Cardiac muscle cell (in vitro differentiated cells and primary cell): ENCODE results near the gene ZNF804A. TPM values are rescaled to one million over a fixed set of nuclear protein-coding genes. Genes with fewer than 3 reads are reported as not detected.

Experiments
- DNase-seq, 2 donors: peaks; one replicate each; pipeline versions ENCODE4 v3.0.0 to v3.0.0-alpha.2; 2010 to 2017; ENCODE audit warnings: low read depth in 1 of 2, low spot score in 1 of 2
- H3K27ac ChIP-seq: fragments of 200-600 bp; sonication (generic); 2 replicates; pipeline ENCODE4 v1.5.1; 2016
- H3K27me3 ChIP-seq: fragments of 200-600 bp; sonication (generic); 2 replicates; pipeline ENCODE4 v1.6.0; 2016; ENCODE audit warnings: control low read depth
- H3K36me3 ChIP-seq: fragments of 200-600 bp; sonication (generic); 2 replicates; pipeline ENCODE4 v1.5.1; 2016; ENCODE audit warnings: control low read depth
- H3K4me1 ChIP-seq: fragments of 200-600 bp; sonication (generic); 2 replicates; pipeline ENCODE4 v1.8.1; 2017; ENCODE audit warnings: low read depth, mild to moderate bottlenecking, mixed run types
- H3K4me3 ChIP-seq: fragments of 200-600 bp; sonication (generic); 2 replicates; pipeline ENCODE4 v1.5.1; 2016; ENCODE audit warnings: mild to moderate bottlenecking
- H3K9me3 ChIP-seq: fragments of 200-600 bp; sonication (generic); 2 replicates; pipeline ENCODE4 v1.5.1; 2017; ENCODE audit warnings: low read depth, mild to moderate bottlenecking, control low read depth
- polyA plus RNA-seq: library from polyadenylated mRNA; unstranded; fragments of >200 nt; fragmentation: Nextera tagmentation; extraction: Ambion mirVana; gene quantifications from 2 replicates; pipeline ENCODE4 v1.2.1, GENCODE V29; 2016
- total RNA-seq: library from RNA; depleted of rRNA; stranded (reverse); fragments of >200 nt; gene quantifications from 2 replicates; pipeline ENCODE4 v1.2.3, GENCODE V29; 2016
- TF ChIP-seq, protein P1 (sequence below): IDR thresholded peaks from 2 replicates; pipeline ENCODE4 v1.5.1; 2012; ENCODE audit warnings: low read depth, mild to moderate bottlenecking, low read length

The ZNF804A gene
- total and polyA plus RNA-seq, 2 experiments from 2014 or later, result 0.12 TPM; not detected in 1

DNA sequence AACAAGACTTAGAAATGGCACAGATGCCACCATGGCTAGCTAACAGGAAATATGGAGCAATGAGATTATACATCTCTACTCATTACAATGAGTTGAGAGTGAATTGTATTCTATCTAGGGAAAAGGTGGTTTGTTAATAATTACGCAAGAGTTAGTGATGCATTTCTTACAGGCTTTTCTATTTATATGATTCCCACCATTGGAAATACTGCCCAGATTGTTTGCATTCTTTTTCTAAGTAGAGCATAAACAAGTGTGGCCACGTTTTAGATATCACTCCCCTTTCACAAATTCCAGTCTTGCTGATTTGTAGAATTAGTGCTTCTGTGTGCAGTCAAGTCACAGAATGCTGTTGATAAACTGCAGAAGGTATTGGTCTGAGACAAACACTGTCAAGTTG is 56.6 kb downstream of the ZNF804A start:
- DNase-seq, result peak in 1 of 2 donors; percentile 21
- Histone ChIP-seq H3K4me1 (no peaks in the 10 kb centered on the region), H3K27me3 (no peaks in the 10 kb centered on the region), H3K4me3 (no peak overlapping the region), H3K36me3 (no peaks in the 10 kb centered on the region), H3K27ac (no peak overlapping the region), H3K9me3 (no peaks in the 10 kb centered on the region)
- TF ChIP-seq, protein P1, sequence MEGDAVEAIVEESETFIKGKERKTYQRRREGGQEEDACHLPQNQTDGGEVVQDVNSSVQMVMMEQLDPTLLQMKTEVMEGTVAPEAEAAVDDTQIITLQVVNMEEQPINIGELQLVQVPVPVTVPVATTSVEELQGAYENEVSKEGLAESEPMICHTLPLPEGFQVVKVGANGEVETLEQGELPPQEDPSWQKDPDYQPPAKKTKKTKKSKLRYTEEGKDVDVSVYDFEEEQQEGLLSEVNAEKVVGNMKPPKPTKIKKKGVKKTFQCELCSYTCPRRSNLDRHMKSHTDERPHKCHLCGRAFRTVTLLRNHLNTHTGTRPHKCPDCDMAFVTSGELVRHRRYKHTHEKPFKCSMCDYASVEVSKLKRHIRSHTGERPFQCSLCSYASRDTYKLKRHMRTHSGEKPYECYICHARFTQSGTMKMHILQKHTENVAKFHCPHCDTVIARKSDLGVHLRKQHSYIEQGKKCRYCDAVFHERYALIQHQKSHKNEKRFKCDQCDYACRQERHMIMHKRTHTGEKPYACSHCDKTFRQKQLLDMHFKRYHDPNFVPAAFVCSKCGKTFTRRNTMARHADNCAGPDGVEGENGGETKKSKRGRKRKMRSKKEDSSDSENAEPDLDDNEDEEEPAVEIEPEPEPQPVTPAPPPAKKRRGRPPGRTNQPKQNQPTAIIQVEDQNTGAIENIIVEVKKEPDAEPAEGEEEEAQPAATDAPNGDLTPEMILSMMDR, result no peak

DNA sequence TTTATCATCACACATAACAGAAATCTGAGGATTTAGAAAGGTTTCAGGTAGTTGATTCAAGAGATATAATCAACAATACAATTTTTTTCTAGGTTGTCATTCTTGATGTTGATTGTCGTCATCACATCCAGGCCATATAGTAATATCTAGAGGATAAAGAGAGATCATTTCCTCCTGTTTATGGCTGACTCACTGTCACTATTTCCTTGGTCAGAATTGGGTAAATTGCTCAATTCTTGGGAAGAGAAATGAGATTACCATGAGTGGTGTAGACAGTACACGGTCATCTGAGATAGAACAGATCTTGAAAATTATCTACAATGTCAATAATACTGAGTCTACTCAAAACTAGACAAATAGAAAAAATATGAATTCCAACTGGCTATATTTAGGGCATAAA is 78.8 kb downstream of the ZNF804A start:
- H3K4me1 ChIP-seq, result no peaks in the 10 kb centered on the region
- H3K9me3 ChIP-seq, result no peaks in the 10 kb centered on the region

DNA sequence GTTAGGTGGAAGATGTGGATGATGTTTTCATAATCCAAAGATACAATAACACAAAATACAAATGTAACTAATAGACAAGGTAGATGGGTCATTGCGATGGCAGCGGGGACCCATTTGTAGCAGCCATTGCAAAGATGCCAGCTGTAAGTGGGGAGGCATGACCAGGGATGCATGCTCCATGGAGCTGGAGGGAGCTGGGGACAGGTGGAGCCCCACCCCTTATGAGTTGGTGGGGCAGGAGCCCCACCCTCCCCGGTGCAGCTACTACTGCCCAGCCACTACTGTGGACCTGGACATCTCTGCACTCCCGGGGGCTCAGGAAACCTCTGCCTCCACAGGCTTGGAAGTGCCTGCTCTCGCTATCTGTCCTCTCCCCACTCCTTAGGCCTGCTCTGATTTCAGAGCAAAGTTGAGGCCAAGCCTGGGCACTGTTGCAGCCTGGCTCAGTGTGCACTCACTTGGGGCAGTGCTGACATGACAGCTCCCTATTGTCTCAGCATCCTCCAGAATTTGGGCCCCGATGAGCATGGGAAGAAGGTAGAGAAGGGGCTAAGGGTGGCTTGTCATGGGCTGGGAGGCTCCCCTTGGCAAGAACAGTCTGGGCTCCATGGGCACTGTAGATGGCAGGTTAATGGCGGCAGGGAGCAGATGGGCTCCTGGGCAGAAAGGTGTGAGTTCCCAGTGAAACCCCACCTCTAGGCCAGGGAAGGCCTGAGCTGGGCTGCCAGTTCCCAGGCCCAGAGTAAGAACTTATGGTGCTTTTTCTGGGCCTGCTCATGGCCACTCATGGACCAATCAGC is 81.1 kb downstream of the ZNF804A start:
- TF ChIP-seq, protein P1, result no peak
- Histone ChIP-seq H3K4me3 (no peak overlapping the region), H3K27ac (no peak overlapping the region), H3K9me3 (no peaks in the 10 kb centered on the region), H3K4me1 (no peaks in the 10 kb centered on the region), H3K27me3 (no peaks in the 10 kb centered on the region), H3K36me3 (no peaks in the 10 kb centered on the region)
- DNase-seq, result no peak

More for the DNA sequence above, 78.8 kb downstream of the ZNF804A start:
- TF ChIP-seq, protein P1, result no peak
- Histone ChIP-seq H3K27me3 (no peaks in the 10 kb centered on the region), H3K4me3 (no peak overlapping the region), H3K36me3 (no peaks in the 10 kb centered on the region), H3K27ac (no peak overlapping the region)
- peak in 1 of 2 donors; percentile 3 for DNase-seq

DNA sequence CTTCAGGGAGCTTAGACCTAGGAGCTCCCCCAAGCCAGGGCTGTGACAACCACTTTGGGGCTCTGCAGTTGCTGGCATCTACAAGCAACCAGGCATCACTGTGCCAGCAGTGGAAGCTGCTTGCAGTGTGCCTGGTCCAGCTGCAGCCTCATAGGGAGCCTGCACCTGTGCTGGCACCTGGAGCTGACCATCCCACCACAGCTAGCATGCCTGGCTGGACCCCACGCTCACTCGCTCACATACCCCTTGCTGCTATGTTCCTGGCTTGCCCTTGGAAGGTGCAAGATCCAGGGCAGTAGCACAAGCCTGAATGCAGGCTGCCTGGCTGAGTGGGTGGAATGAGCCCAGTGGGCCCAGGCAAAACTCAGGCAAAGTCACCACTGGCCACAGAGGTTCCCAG is 82.5 kb downstream of the ZNF804A start:
- H3K4me3 ChIP-seq, result no peak overlapping the region
- no peaks in the 10 kb centered on the region for H3K4me1 ChIP-seq
- no peaks in the 10 kb centered on the region for H3K36me3 ChIP-seq
- H3K9me3 ChIP-seq, result no peaks in the 10 kb centered on the region
- TF ChIP-seq, protein P1, result no peak
- no peaks in the 10 kb centered on the region for H3K27me3 ChIP-seq
- H3K27ac ChIP-seq, result no peak overlapping the region
- DNase-seq, result no peak

DNA sequence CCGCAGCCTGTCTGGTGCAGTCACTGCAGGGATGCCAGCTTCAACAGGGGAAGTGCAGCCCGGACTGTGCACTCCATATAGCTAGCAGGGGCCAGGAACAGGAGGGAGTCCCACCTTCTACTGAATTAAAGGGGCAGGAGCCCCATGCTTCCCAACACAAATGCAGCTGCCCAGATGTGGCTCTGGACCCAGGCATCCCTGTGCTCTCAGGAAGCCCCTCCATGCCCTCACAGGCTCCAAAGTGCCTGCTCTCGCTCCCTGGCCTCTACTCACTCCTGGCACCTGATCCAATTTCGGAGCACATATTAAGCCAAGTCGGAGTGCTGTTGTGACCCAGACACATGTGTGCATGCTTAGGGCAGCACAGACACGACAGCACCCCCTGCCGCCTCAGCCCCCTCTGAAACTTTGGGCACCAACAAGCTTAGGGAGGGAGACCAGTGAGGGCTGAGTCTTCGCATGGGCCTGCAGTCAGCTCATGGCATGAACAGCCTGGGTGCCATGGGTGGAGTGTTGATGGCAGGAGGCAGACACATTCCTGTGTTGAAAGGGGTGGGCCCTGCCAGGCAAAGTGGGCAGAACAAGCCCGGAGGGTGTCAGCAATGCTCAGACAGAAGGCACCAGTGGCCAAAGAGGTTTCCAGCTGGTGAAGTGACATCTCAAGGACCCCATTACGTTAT is 83.5 kb downstream of the ZNF804A start:
- TF ChIP-seq, protein P1, result no peak
- Histone ChIP-seq H3K27me3 (no peaks in the 10 kb centered on the region), H3K9me3 (no peaks in the 10 kb centered on the region), H3K27ac (no peak overlapping the region), H3K36me3 (no peaks in the 10 kb centered on the region), H3K4me3 (no peak overlapping the region), H3K4me1 (no peaks in the 10 kb centered on the region)
- DNase-seq, result no peak
